Kidney glomerular epithelial cell (primary cell): ENCODE measurements around the gene TTLL13.
A peak's percentile ranks its signal among the peaks of the same experiment; 100 is the strongest.
"Not testable (repeated sequence)": the region's sequence is repeated elsewhere in the genome, so short reads cannot be mapped to it uniquely, and the experiment has no call there.

Experiments
- DNase-seq: peaks from one replicate; lab custom pipeline; 2025; lab: John Stamatoyannopoulos, UW

The TTLL13 gene

GRCh38 chr15:90234096-90234988, 15.0 kb upstream of the TTLL13 start, which contains the start of gene GDPGP1:
GDPGP1 (plus strand) TSS chr15:90234209; CDS start chr15:90240909, 6,700 bp downstream.
- DNase-seq, result no peak

- no peak for DNase-seq
These were observed 10.0 kb upstream of the TTLL13 start for GRCh38 chr15:90239371-90239770.

- DNase-seq, result no peak
These were observed 8.5 kb upstream of the TTLL13 start for GRCh38 chr15:90240856-90241255.

- DNase-seq, result no peak
These were observed 7.8 kb upstream of the TTLL13 start for GRCh38 chr15:90241343-90242192.

GRCh38 chr15:90243943-90244639, 5.3 kb upstream of the TTLL13 start:
- DNase-seq, result no peak

- no peak for DNase-seq
These were observed 560 bp upstream of the TTLL13 start for GRCh38 chr15:90248789-90249202.

GRCh38 chr15:90257776-90258175, 8.4 kb downstream of the TTLL13 start:
- DNase-seq, result no peak

- no peak for DNase-seq
These were observed 10.2 kb downstream of the TTLL13 start for GRCh38 chr15:90259524-90259923.

- not testable (repeated sequence) for DNase-seq
These were observed 11.4 kb downstream of the TTLL13 start for GRCh38 chr15:90260731-90261130.

GRCh38 chr15:90261811-90262210, 12.5 kb downstream of the TTLL13 start:
- no peak for DNase-seq

GRCh38 chr15:90262426-90262825, 13.1 kb downstream of the TTLL13 start:
- DNase-seq, result no peak

- DNase-seq, result no peak
These were observed 15.3 kb downstream of the TTLL13 start for GRCh38 chr15:90264671-90265070.

- peak; percentile 81 for DNase-seq
These were observed 16.1 kb downstream of the TTLL13 start, which contains the start of gene NGRN for GRCh38 chr15:90265271-90266060. NGRN (plus strand) TSS chr15:90265672; CDS start chr15:90265713, 41 bp downstream.

GRCh38 chr15:90266061-90266431, 16.7 kb downstream of the TTLL13 start:
- DNase-seq, result peak; percentile 45

- no peak for DNase-seq
These were observed 17.1 kb downstream of the TTLL13 start for GRCh38 chr15:90266485-90266884.

GRCh38 chr15:90268415-90268814, 19.1 kb downstream of the TTLL13 start:
- DNase-seq, result no peak

- no peak for DNase-seq
These were observed 21.3 kb downstream of the TTLL13 start for GRCh38 chr15:90270502-90271150.

GRCh38 chr15:90271459-90272166, 22.3 kb downstream of the TTLL13 start:
- no peak for DNase-seq

GRCh38 chr15:90278467-90278866, 29.1 kb downstream of the TTLL13 start:
- not testable (repeated sequence) for DNase-seq

GRCh38 chr15:90280743-90281142, 31.4 kb downstream of the TTLL13 start:
- DNase-seq, result not testable (repeated sequence)
